Muscle of arm (tissue), 14 donors: ENCODE measurements around the gene RTL9. TPM values are rescaled to one million over a fixed set of nuclear protein-coding genes. Genes with fewer than 3 reads are reported as not detected.
"Not testable (repeated sequence)": the region's sequence is repeated elsewhere in the genome, so short reads cannot be mapped to it uniquely, and the experiment has no call there.

Experiments
- DNase-seq: peaks from one replicate; pipeline ENCODE4 v3.0.0-alpha.2; 2013
- long read RNA-seq, 11 donors: transcript quantifications; one replicate each; lab custom pipeline, GENCODE V29; 2026
- polyA plus RNA-seq, 12 donors: library from polyadenylated mRNA; unstranded; fragments of 120-200 nt; gene quantifications; one replicate each; pipeline ENCODE4 v1.2.1, GENCODE V29; 2013; ENCODE audit not compliant: insufficient read length in 12 of 12

RTL9 gene
- 1 to 10 TPM in 10 of 12 donors, not detected in 2; 1.2 to 3.5 (median 2.3) TPM for polyA plus RNA-seq
- long read RNA-seq, donor 1, result 0 reads
- long read RNA-seq, donor 2, full-length matches to known transcripts, result 1 of 1 reads
- long read RNA-seq, donor 2, partial matches to known transcripts, result 0 of 1 reads
- long read RNA-seq, donor 2, other reads (novel, unspliced or antisense), result 0 of 1 reads
- long read RNA-seq, donor 3, result 0 reads
- long read RNA-seq, donor 4, result 0 reads
- long read RNA-seq, donor 5, result 0 reads
- long read RNA-seq, donor 6, result 0 reads
- long read RNA-seq, donor 7, result 0 reads
- long read RNA-seq, donor 8, result 0 reads
- long read RNA-seq, donor 9, result 0 reads
- long read RNA-seq, donor 10, result 0 reads
- long read RNA-seq, donor 11, full-length matches to known transcripts, result 1 of 1 reads
- long read RNA-seq, donor 11, partial matches to known transcripts, result 0 of 1 reads
- long read RNA-seq, donor 11, other reads (novel, unspliced or antisense), result 0 of 1 reads

DNA sequence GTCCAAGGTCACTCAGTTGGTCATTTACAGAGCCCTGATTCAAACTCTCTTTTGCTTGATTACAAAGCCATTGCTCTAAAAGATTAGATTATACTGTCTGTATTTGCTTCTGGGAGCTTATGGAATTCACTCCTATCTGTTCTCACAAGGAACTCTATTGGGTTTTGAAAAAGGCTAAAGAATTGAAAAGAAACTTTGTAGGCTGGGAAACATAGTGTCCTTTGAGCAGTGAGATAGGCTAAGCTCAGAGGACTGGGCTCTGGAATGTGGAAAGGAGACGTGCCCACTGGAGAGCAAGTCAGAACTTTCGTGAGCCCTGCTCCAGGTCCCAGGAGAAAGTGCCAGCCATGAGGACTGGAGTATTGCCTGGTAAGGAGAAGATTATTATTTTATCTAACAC lies at the start of gene RTL9:
Gene RTL9, plus strand, starts transcription at position 301 of the 400 bp plus-strand sequence. CDS start 91,770 bp downstream, outside the sequence.
- no peak for DNase-seq

DNA sequence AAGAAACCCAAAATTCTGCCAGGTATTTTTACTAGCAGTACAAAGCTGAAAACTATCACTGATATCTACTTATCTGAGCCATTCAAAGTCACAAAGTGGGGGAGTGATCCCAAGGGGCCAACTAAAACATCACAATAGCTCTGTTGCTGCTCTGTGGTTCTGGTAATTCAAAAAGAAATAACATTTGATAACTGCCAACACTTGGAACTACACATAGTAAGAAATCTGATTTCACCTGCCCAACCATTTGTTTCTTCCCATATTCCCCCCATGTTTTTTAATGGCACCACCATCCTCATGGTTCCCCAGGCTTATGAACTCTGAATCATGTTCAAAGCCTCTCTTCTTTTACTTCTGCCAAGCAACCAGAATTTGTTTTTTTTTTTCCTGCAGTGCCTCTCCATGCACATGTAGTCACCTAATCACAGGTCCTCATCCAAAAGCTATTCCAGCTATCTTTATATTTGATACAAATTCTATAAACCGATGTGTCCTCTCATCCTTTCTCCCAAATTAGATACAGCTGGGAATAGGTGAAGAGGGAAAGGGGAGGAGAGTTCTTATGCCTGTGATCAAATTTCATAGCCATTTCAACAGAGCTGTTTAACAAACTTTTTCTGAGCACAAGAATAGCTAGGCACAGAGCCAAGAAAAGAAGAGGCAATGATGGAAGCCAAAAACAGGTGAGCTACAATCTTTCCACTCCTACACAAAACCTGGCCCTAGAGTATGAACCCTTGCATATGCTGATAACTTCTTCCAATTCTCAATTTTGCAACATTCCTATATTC lies 48.5 kb upstream of the RTL9 start:
- DNase-seq, result no peak

DNA sequence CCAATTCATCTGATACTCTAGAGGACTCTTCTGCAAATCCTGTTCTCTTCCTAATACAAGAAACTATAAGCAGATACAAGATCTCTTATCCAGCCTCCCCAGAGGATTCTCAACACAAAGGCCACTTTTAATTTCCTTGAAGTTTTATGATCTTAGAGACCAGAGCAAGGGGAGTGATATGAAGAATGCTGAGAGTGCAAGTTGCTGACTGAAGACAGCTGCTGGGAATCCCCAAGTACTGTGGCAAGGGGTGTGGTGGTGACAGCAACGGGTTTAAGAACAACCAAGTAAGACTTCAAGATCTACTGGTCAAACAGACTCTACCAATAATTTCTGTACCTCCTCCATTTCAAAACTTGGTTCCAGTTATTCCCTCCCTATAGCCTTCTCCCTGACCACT lies 47.8 kb upstream of the RTL9 start:
- DNase-seq, result no peak

DNA sequence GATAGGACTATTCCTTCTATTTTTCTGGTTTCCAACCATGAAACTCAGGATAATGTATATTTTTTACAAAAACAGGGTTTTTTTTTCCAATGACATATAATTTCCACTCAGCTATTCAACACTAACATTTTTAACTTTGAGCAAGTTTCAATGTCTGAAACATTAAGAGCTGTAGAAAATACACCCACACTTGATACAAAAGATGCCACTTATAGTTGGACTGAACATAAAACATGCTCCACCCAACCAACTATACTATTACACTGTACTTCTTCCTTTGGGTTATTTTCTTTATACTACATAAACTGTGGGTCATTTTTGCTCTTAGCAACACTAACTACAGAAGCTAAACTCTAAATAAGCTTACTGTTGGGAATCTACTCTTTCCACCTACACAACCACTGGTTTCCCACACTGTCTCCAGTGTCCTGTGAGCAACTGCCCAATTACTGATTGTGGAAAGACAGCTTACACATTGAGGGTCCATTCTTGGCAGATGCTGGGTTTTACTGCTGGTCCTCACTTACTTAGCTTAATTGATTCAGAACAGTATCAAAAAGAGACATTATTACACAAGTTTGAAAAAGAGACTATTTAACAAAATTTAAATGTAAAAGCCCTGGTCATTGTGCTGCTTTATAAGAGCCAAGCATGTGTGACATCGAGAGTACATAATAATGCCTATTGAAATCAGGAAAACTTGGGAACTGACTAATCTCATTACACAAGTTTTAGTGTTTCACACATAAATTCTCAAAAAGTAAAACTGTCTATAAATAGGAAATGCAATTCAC lies 47.0 kb upstream of the RTL9 start:
- no peak for DNase-seq

DNA sequence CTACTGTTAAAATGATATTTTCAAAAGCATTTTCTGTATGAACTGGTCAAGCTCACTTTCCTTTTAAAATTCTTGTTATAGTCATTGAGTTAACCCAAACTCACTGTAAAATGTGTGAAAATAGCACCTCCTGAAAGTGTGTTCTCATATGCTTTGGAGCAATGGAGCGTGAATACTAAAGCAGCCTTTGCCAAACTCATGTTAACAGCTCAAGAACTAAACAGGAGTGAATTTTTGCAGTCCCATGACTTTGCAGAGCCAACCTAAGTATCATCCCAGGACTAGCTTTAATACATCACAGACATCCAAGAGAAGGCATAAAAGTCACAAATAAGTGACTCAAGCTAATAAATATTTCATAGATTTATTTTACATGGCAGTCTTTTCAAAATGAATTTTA lies 43.1 kb upstream of the RTL9 start:
- DNase-seq, result no peak

DNA sequence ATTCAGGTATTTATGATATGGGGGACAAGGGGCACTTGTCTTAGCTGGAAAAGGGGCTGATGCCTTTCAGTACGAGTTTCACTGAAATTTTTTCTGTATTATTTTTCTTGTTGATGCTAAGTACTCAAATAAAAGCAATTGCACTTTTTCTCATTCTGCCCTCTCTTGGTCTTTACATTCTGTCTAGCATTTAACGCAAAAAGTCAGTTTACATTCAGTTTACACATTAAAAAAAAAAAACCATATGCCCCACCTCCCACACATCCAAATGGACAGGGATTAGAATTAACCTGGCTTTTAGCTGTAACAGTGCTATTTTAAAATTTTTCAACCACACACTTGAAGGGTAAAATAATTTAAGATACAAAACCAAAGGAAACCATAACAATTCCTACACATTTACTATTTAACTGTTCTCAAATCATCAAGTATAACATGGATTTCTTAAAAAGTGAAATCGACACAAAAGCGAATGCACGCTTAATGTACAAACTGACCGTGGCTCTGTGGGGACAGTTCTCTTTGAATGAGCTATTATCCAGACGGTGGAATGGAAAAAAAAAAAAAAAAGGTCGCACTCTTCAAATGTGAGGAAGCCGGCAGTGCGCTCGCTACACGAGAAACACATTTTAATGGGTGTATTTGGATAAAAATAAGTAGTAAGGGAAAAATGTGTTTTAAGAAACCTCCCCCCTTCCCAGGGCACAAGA lies 42.1 kb upstream of the RTL9 start:
- peak; percentile 27 for DNase-seq

DNA sequence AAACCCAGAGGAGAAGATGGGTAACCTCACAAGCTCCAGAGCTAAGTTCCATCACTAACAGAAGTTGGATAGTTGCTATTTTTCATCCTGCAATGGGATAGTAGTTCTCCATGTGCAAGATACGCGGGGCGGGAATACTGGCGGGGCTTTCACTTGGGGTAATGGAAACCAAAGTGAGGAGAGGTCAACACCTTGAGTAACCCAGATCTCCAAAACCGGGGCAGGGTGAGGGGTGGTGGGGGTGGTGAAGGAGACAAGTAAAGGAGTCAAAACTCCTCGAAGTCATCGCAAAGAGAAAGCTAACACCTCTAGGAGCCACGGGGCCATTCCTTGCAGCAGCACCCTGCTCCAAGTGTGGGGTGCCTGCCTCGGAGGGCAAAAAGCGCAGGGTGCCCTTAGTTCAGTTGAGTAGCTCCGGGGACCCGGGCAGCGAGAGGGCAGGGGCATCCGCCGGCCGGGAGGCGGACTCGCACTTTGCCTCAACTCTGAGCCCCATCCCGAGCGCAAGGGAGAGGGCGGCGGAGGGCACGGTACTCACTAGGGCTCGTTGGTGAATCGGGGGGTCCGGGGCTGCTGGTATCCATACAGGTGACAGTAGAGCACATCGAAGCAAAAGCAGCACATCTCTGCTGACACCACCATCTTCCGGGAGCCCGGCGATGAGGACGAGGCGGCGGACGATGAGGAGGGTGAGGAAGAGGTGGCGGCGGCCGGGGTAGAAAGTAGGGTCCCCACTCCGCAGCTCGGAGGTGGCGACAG lies 41.4 kb upstream of the RTL9 start:
- DNase-seq, result peak; percentile 11

DNA sequence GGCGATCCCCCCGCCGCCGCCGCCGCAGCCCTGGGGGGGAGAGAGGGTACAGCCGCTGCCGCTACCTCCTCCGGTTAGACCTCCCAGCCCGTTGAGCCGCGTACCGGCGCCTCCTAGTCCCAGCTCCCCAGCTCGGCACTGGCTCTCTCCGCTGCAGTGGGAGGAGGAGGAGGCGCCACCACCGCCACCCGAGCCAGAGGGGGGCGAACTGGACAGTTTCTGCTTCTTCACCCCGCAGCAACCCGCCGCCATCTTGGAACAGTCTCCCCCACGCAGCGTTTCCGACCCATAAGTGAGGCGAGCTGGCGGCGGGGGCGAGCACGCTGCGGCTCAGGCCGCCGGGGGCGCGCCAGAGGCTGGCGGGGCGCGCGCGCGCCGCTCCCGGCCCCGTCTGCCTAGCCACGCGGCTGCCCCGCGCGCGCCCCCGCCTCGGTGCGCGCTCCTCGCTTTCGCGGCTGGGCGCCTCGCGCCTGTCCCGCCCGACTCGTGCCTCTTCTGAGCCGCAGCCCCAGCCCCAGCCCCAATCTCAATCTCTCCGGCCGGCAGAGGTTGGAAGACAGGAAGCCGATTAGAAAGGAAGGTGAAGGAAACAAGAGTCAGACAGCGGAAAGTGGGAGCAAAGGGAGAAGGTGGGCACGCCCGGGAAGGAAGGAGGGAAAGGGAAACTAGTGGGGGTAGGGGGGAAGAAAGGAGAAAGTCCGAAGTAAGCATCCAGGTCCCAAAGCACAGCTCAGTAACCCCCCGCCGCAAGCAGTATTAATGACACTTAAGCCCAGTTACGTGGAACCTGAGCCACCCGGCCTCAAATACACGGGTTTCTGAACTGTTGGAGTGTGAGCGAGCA lies 40.6 kb upstream of the RTL9 start, which contains the start of gene AMMECR1:
Gene AMMECR1, minus strand, starts transcription at position 266 of the 844 bp plus-strand sequence. Its CDS starts 14 bp downstream, at position 252.
- DNase-seq, result peak; percentile 77

DNA sequence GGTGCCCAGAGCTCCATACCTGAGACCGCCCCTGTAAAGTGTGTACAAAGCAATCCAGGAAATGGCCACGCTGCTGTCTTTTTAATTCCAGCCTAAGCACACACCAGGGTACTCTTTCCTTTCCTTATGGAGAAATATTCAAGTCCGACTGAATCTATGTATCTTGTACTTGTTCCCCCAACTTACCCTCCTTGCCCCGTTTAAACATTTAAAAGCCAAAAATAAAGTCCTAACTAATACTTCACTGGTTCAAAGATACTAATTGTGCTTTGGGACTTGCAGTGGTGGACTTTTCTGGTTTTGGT lies 40.0 kb upstream of the RTL9 start:
- no peak for DNase-seq

DNA sequence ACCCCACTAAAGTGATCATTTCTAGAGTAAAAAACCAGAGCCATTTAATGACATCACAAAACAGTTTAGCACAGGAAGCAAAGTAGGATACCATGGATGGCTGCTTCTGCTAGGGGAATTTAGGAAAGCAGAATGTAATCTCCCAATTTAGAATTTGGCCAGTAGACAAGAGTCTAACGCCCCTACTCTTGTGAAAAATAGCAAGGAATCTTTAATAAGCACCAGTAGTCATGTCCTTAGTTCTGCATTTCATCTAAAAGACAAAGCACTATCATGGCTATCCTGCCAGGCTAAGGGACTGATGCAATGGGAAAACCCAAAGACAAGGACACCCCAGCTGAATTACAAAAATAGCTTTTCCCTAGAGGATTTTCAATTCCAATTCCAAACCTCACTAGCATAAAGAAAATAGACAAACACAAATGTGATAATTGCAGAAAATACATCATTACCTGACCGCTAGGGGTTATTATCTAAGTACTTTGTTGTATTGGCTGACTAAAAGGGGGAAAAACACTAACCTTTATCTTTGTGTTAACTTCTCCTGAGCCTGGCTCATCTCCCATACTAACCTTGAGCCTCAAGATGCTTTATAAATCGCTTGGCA lies 38.2 kb upstream of the RTL9 start:
- no peak for DNase-seq

DNA sequence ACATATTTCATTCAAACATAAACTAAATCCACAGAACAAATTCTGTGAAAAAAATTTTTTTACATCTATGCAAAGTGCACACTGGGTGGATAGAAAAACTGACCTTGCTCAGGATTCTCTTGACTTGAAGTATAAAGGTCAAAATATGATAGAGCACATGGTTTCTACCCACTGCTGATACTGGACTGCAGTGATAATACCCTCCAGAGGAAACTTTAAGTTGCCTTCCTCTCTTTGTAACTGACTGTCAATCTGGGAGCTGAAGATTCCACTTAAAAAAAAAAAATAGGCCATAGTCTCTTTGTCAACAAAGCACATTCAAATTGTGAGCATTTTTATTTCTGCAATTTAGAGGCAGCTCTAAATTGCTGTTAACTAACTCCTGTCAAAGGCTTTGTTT lies 37.6 kb upstream of the RTL9 start:
- DNase-seq, result no peak

DNA sequence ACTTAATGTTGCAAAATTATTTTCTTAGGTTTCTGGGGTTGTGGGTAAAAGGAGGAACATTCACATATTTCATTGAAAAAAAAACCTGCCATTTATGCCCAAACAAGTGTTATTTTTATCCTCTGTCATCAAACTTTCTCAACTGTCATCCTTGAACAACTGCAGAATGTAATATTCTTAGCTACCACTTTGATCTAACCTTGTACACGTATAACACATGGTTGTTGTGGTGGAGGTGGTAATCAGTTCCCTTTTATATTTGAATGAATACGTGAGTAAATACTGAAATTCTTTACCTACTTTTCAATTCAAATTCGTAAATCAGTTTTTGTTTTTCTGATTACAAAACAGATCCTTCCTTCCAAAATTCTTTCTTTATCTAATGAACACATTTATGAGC lies 37.0 kb upstream of the RTL9 start:
- no peak for DNase-seq

DNA sequence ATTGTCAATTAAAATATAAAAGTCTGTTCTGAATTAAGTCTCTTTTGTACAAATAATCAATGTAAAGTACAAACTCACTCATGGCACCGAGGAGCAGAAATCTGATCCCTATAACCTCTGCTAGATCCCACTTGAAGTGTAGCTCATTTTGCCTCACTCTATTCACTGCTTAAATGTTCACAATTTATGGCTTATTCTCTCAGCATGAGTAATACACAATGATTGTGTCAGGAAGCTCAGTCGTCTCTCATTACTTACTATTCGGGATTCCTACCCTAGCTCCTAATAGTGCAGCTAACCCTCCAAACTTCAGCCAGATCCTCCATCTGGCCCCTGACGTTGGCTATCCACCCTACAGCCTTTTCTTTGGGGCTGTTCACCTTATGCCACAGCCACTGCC lies 36.0 kb upstream of the RTL9 start:
- DNase-seq, result no peak

DNA sequence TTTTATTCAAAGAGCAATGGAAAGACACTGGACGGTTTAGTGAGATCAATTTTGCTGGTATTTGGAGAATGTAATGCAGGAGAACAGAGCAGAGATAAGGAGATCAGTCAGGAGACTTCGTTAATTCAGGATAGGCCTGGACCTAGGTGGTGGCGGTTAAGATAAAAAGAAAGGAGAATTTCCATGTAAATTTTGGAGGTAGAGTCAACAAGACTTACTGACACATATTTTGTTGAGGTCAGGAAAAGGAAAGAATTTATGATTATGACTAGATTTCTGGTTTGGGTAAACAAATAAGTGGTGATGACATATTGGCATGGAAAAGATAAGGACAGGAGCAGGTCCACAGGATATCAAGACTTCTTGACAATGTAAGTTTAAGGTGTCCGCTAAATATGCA lies 31.9 kb upstream of the RTL9 start:
- DNase-seq, result no peak

DNA sequence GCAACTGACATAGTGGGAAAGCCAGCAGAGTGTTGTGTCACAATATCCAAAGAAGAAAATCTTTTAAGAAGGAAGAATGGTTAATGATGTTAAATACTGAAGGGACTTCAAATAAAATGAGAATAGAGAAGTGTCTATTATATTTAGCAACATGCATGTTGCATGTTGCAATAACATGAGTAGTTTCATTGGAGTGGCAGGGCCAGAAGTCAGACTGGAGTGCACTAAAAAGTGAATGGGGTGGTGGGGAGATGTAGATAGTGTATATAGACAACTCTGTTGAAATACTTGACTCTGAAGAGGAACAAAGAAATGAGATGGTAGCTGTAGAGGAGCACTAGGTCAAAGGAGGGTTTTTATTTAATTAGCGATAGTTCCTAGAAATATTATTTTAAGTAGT lies 31.3 kb upstream of the RTL9 start:
- no peak for DNase-seq

DNA sequence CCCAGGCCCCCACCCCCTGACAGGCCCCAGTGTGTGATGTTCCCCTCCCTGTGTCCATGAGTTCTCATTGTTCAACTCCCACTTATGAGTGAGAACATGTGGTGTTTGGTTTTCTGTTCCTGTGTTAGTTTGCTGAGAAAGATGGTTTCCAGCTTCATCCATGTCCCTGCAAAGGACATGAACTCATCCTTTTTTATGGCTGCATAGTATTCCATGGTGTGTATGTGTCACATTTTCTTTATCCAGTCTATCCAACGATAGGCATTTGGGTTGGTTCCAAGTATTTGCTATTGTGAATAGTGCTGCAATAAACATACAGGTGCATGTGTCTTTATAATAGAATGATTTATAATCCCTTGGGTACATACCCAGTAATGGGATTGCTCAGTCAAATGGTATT lies 30.0 kb upstream of the RTL9 start:
- DNase-seq, result not testable (repeated sequence)

DNA sequence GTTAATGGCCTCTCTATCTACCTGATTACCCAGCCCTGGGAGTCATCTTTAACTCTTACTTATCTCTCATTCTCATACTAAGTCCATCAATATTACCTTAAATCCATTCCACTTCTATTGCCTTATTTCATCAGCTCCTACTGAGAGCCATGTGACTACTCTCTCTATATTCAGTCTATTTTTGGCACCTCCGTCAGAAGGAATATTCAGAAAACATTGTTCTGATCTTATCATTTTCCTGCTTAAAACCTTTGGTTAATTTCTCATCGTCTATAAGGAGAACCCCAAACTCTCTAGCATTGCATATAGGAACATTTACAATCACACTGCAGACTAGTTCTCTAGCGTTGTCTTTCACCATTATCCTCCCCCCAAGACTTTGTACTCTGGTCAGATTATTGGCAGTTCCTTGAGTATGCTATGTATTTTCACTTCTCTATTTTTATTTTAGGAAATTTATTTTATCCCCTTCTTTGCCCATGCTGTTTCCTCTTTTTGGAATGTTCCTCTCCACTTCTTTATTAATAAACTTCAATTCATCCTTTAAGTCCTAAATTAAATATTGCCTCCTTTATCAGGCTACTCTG lies 27.1 kb upstream of the RTL9 start:
- DNase-seq, result no peak

DNA sequence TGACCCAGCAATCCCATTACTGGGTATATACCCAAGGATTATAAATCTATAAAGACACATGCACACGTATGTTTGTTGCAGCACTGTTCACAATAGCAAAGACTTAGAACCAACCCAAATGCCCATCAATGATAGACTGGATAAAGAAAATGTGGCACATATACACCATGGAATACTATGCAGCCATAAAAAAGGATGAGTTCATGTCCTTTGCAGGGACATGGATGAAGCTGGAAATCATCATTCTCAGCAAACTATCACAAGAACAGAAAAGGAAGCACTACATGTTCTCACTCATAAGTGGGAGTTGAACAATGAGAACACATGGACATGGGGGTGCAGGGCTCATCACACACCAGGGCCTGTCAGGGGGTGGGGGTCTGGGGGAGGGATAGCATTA lies 25.2 kb upstream of the RTL9 start:
- DNase-seq, result not testable (repeated sequence)

DNA sequence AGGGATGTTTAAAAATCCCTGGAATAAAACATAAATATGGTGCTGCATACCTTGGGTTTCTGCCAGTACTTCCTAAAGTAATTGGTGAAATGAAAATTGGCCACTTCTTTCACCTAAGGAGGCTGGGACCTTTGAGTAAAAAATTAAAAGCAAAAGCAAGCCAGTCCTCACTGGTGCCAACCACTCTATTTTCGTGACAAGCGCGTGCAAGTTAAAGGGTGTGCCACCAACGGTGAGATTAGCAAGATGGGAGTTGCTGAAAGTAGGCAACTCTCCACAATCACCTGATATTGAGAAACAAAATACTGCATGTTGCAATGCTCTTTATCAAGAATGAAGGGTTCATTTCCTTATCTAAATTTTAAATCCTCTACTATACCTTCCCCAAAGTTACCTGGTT lies 19.7 kb upstream of the RTL9 start:
- DNase-seq, result no peak
